Measurements from ENCODE around the gene FAM181A.

GRCh38 chr14:93943052-93943451, 15.9 kb downstream of the FAM181A start:
- TF ChIP-seq, protein P1, sequence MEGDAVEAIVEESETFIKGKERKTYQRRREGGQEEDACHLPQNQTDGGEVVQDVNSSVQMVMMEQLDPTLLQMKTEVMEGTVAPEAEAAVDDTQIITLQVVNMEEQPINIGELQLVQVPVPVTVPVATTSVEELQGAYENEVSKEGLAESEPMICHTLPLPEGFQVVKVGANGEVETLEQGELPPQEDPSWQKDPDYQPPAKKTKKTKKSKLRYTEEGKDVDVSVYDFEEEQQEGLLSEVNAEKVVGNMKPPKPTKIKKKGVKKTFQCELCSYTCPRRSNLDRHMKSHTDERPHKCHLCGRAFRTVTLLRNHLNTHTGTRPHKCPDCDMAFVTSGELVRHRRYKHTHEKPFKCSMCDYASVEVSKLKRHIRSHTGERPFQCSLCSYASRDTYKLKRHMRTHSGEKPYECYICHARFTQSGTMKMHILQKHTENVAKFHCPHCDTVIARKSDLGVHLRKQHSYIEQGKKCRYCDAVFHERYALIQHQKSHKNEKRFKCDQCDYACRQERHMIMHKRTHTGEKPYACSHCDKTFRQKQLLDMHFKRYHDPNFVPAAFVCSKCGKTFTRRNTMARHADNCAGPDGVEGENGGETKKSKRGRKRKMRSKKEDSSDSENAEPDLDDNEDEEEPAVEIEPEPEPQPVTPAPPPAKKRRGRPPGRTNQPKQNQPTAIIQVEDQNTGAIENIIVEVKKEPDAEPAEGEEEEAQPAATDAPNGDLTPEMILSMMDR (IDR thresholded peaks at IDR 0.05) = no peak
- no peak for TF ChIP-seq EZH2phosphoT487 (IDR thresholded peaks at IDR 0.05)
- no peak for TF ChIP-seq EZH2 (IDR thresholded peaks at IDR 0.05)
